ENCODE results near the gene CNTNAP3B. TPM values are rescaled to one million over a fixed set of nuclear protein-coding genes. Genes with fewer than 3 reads are reported as not detected.
"Not testable (repeated sequence)": the region's sequence is repeated elsewhere in the genome, so short reads cannot be mapped to it uniquely, and the experiment has no call there.

Gene CNTNAP3B
- polyA plus RNA-seq, 3 donors = not detected

GRCh38 chr9:41938143-41938542, 191.1 kb downstream of the CNTNAP3B start:
- H3K36me3 Mint-ChIP-seq; H3K79me2 ChIP-seq (ENCODE audit: insufficient read depth, low read length); H3K9me3 ChIP-seq (replicated peaks in 1 of 2; ENCODE audit: control insufficient read depth in 1 of 2, insufficient read depth in 1 of 2, low read length in 2 of 2); H3K27me3 Mint-ChIP-seq (ENCODE audit: low read depth in 3 of 3); H3K9ac ChIP-seq (ENCODE audit: insufficient read depth, low read length, poor library complexity, severe bottlenecking); H3K4me3 ChIP-seq (replicated peaks in 1 of 3; ENCODE audit: low read depth in 2 of 3, low read length in 3 of 3); H3K9me3 Mint-ChIP-seq; H4K20me1 ChIP-seq (ENCODE audit: insufficient read depth, low read length); H3K4me2 ChIP-seq (replicated peaks; ENCODE audit: extremely low read depth, low read length, poor library complexity, severe bottlenecking); H3K4me1 Mint-ChIP-seq; H3K4me1 ChIP-seq (ENCODE audit: control insufficient read depth in 1 of 2, insufficient read depth in 2 of 2, low read length in 2 of 2); H3K27me3 ChIP-seq (ENCODE audit: control insufficient read depth in 2 of 2, insufficient read depth in 2 of 2, low read length in 2 of 2); H3K27ac ChIP-seq (ENCODE audit: low read depth in 1 of 2, low read length in 2 of 2); intact Hi-C loops (cut with micrococcal nuclease); H3K27ac Mint-ChIP-seq; H3K4me3 Mint-ChIP-seq; DNase-seq; H2AFZ ChIP-seq (ENCODE audit: insufficient read depth, low read depth, low read length, poor library complexity, severe bottlenecking); H3K36me3 ChIP-seq (replicated peaks in 1 of 2; ENCODE audit: control insufficient read depth in 1 of 2, insufficient read depth in 2 of 2, low read length in 2 of 2): not testable (repeated sequence)

- H3K27ac Mint-ChIP-seq; DNase-seq; H3K27ac ChIP-seq (ENCODE audit: low read depth in 1 of 2, low read length in 2 of 2); H3K4me3 ChIP-seq (replicated peaks in 1 of 3; ENCODE audit: low read depth in 2 of 3, low read length in 3 of 3); H3K4me2 ChIP-seq (replicated peaks; ENCODE audit: extremely low read depth, low read length, poor library complexity, severe bottlenecking); H3K36me3 ChIP-seq (replicated peaks in 1 of 2; ENCODE audit: control insufficient read depth in 1 of 2, insufficient read depth in 2 of 2, low read length in 2 of 2); H3K27me3 Mint-ChIP-seq (ENCODE audit: low read depth in 3 of 3); H3K4me1 Mint-ChIP-seq; H3K79me2 ChIP-seq (ENCODE audit: insufficient read depth, low read length); H3K36me3 Mint-ChIP-seq; H4K20me1 ChIP-seq (ENCODE audit: insufficient read depth, low read length); H3K4me3 Mint-ChIP-seq; H3K9me3 Mint-ChIP-seq; H3K9ac ChIP-seq (ENCODE audit: insufficient read depth, low read length, poor library complexity, severe bottlenecking); H3K9me3 ChIP-seq (replicated peaks in 1 of 2; ENCODE audit: control insufficient read depth in 1 of 2, insufficient read depth in 1 of 2, low read length in 2 of 2); H3K27me3 ChIP-seq (ENCODE audit: control insufficient read depth in 2 of 2, insufficient read depth in 2 of 2, low read length in 2 of 2); intact Hi-C loops (cut with micrococcal nuclease); H3K4me1 ChIP-seq (ENCODE audit: control insufficient read depth in 1 of 2, insufficient read depth in 2 of 2, low read length in 2 of 2); H2AFZ ChIP-seq (ENCODE audit: insufficient read depth, low read depth, low read length, poor library complexity, severe bottlenecking): not testable (repeated sequence)
- no CpG with 5 or more reads among the region's 3 CpGs for WGBS (ENCODE audit: insufficient coverage)
These were observed 193.5 kb downstream of the CNTNAP3B start for GRCh38 chr9:41935727-41936126.

GRCh38 chr9:41929172-41929571, 200.1 kb downstream of the CNTNAP3B start:
- H3K79me2 ChIP-seq (ENCODE audit: insufficient read depth, low read length); H3K27ac Mint-ChIP-seq; H2AFZ ChIP-seq (ENCODE audit: insufficient read depth, low read depth, low read length, poor library complexity, severe bottlenecking); H4K20me1 ChIP-seq (ENCODE audit: insufficient read depth, low read length); H3K9ac ChIP-seq (ENCODE audit: insufficient read depth, low read length, poor library complexity, severe bottlenecking); H3K27me3 Mint-ChIP-seq (ENCODE audit: low read depth in 3 of 3); H3K36me3 ChIP-seq (replicated peaks in 1 of 2; ENCODE audit: control insufficient read depth in 1 of 2, insufficient read depth in 2 of 2, low read length in 2 of 2); H3K36me3 Mint-ChIP-seq; H3K27me3 ChIP-seq (ENCODE audit: control insufficient read depth in 2 of 2, insufficient read depth in 2 of 2, low read length in 2 of 2); H3K4me1 ChIP-seq (ENCODE audit: control insufficient read depth in 1 of 2, insufficient read depth in 2 of 2, low read length in 2 of 2); intact Hi-C loops (cut with micrococcal nuclease); DNase-seq; H3K4me2 ChIP-seq (replicated peaks; ENCODE audit: extremely low read depth, low read length, poor library complexity, severe bottlenecking); H3K9me3 Mint-ChIP-seq; H3K27ac ChIP-seq (ENCODE audit: low read depth in 1 of 2, low read length in 2 of 2); H3K4me3 ChIP-seq (replicated peaks in 1 of 3; ENCODE audit: low read depth in 2 of 3, low read length in 3 of 3); H3K4me3 Mint-ChIP-seq; H3K9me3 ChIP-seq (replicated peaks in 1 of 2; ENCODE audit: control insufficient read depth in 1 of 2, insufficient read depth in 1 of 2, low read length in 2 of 2); H3K4me1 Mint-ChIP-seq: not testable (repeated sequence)
- no CpG with 5 or more reads among the region's 6 CpGs for WGBS (ENCODE audit: insufficient coverage)

- H3K79me2 ChIP-seq (ENCODE audit: insufficient read depth, low read length); H3K36me3 ChIP-seq (replicated peaks in 1 of 2; ENCODE audit: control insufficient read depth in 1 of 2, insufficient read depth in 2 of 2, low read length in 2 of 2); H3K9ac ChIP-seq (ENCODE audit: insufficient read depth, low read length, poor library complexity, severe bottlenecking); H3K9me3 Mint-ChIP-seq; H4K20me1 ChIP-seq (ENCODE audit: insufficient read depth, low read length); DNase-seq; H3K27ac Mint-ChIP-seq; H3K36me3 Mint-ChIP-seq; H3K27me3 ChIP-seq (ENCODE audit: control insufficient read depth in 2 of 2, insufficient read depth in 2 of 2, low read length in 2 of 2); H3K4me3 Mint-ChIP-seq; H3K9me3 ChIP-seq (replicated peaks in 1 of 2; ENCODE audit: control insufficient read depth in 1 of 2, insufficient read depth in 1 of 2, low read length in 2 of 2); intact Hi-C loops (cut with micrococcal nuclease); H3K4me1 Mint-ChIP-seq; H3K27ac ChIP-seq (ENCODE audit: low read depth in 1 of 2, low read length in 2 of 2); H3K4me1 ChIP-seq (ENCODE audit: control insufficient read depth in 1 of 2, insufficient read depth in 2 of 2, low read length in 2 of 2); H3K27me3 Mint-ChIP-seq (ENCODE audit: low read depth in 3 of 3); H2AFZ ChIP-seq (ENCODE audit: insufficient read depth, low read depth, low read length, poor library complexity, severe bottlenecking); H3K4me3 ChIP-seq (replicated peaks in 1 of 3; ENCODE audit: low read depth in 2 of 3, low read length in 3 of 3); H3K4me2 ChIP-seq (replicated peaks; ENCODE audit: extremely low read depth, low read length, poor library complexity, severe bottlenecking): not testable (repeated sequence)
- no CpG with 5 or more reads among the region's 1 CpG for WGBS (ENCODE audit: insufficient coverage)
These were observed 211.9 kb downstream of the CNTNAP3B start for GRCh38 chr9:41917374-41917773.

- H3K36me3 Mint-ChIP-seq; H2AFZ ChIP-seq (ENCODE audit: insufficient read depth, low read depth, low read length, poor library complexity, severe bottlenecking); H3K4me2 ChIP-seq (replicated peaks; ENCODE audit: extremely low read depth, low read length, poor library complexity, severe bottlenecking); H3K4me1 ChIP-seq (ENCODE audit: control insufficient read depth in 1 of 2, insufficient read depth in 2 of 2, low read length in 2 of 2); H3K9ac ChIP-seq (ENCODE audit: insufficient read depth, low read length, poor library complexity, severe bottlenecking); H3K79me2 ChIP-seq (ENCODE audit: insufficient read depth, low read length); H3K27ac Mint-ChIP-seq; H3K9me3 Mint-ChIP-seq; H3K4me3 Mint-ChIP-seq; H3K4me3 ChIP-seq (replicated peaks in 1 of 3; ENCODE audit: low read depth in 2 of 3, low read length in 3 of 3); DNase-seq; H3K4me1 Mint-ChIP-seq; H3K27me3 Mint-ChIP-seq (ENCODE audit: low read depth in 3 of 3); H3K36me3 ChIP-seq (replicated peaks in 1 of 2; ENCODE audit: control insufficient read depth in 1 of 2, insufficient read depth in 2 of 2, low read length in 2 of 2); H4K20me1 ChIP-seq (ENCODE audit: insufficient read depth, low read length); H3K27ac ChIP-seq (ENCODE audit: low read depth in 1 of 2, low read length in 2 of 2); H3K9me3 ChIP-seq (replicated peaks in 1 of 2; ENCODE audit: control insufficient read depth in 1 of 2, insufficient read depth in 1 of 2, low read length in 2 of 2); H3K27me3 ChIP-seq (ENCODE audit: control insufficient read depth in 2 of 2, insufficient read depth in 2 of 2, low read length in 2 of 2); intact Hi-C loops (cut with micrococcal nuclease): not testable (repeated sequence)
- WGBS (ENCODE audit: insufficient coverage) = no CpG with 5 or more reads among the region's 4 CpGs
These were observed 223.7 kb downstream of the CNTNAP3B start for GRCh38 chr9:41905488-41905887.

All from CD14-positive monocyte (primary cell).